ENCODE measurements around the gene DIP2C.

DNA sequence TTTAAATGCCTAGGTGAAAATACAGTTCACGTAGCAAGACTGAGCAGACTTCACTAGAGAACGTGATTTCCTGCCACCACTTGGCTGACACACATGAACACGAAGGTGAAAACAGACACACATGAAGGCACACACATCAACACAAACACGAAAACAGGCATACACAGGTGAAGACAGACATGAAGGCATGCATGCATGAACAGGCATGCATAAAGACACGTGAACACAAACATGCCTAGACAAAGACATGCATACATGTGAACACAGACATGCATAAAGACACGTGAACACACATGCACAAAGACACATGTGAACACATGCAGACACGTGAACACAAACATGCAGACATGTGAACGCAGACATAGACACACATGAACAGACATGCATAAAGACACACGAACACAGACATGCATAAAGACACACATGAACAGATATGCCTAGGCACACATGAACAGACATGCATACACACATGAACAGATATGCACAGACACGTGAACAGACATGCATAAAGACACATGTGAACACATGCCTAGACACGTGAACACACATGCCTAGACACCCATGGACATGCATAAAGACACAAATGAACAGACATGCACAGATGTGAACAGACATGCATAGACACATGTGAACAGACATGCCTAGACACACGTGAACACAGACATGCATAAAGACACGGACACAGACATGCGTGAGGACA lies 311.1 kb downstream of the DIP2C start:
- no peak for TF ChIP-seq CTCF (IDR thresholded peaks at IDR 0.05)
- TF ChIP-seq POLR2A (IDR thresholded peaks at IDR 0.05) = no peak

Measured in testis (tissue), 2 donors.